K562 (cell line): ENCODE results near the gene TGM5. TPM values are rescaled to one million over a fixed set of nuclear protein-coding genes. Genes with fewer than 3 reads are reported as not detected.

Source experiments
- ATAC-seq: fragments of 200-7000 bp; cut with Tn5 transposase; 3 replicates; pipeline ENCODE4 v1.9.1; 2020; ENCODE audit warnings: moderate library complexity
- BruUV-seq: library from RNA; stranded (reverse); fragments of 400-500 nt; replicated peaks from 2 replicates; lab custom pipeline; 2021; lab: Mats Ljungman, UMichigan
- CTCF ChIA-PET: fragments of 300-600 bp; formaldehyde crosslinking; extraction: SDS; loops from one replicate; lab custom pipeline; 2021; ENCODE audit warnings: low intra/inter-chr PET ratio; lab: Yijun Ruan, JAX
- POLR2A ChIA-PET: fragments of 300-600, 350-650 bp; sonication (Branson Sonifier 250); formaldehyde crosslinking; extraction: SDS; loops from one replicate; lab custom pipeline; 2021; ENCODE audit warnings: antibody characterized with exemption, inconsistent platforms; lab: Yijun Ruan, JAX
- DNase-seq, 4 experiments: peaks; one replicate each; pipeline versions ENCODE4 v3.0.0 to v3.0.0-alpha.2; 2011 to 2018; ENCODE audit warnings: low spot score in 3 of 4, mixed read lengths in 3 of 4; ENCODE audit errors: extremely low read depth in 1 of 4
- FAIRE-seq: peaks from 2 replicates; lab custom pipeline; 2011; peaks lifted over from hg19 to GRCh38; lab: Jason Lieb, UNC
- H2AFZ ChIP-seq: 2 replicates; pipeline ENCODE4 v1.6.0; 2011; ENCODE audit warnings: low read depth, low read length, control low read depth, inconsistent platforms
- H3K27ac ChIP-seq: fragments of 200-600 bp; 3 replicates; pipeline ENCODE4 v1.8.0; 2011; ENCODE audit warnings: low read depth, mild to moderate bottlenecking, control low read depth, inconsistent platforms, low read length, moderate library complexity, mixed read lengths; ENCODE audit errors: extremely low read depth
- H3K27me3 ChIP-seq, 2 experiments: fragments of 300-600 bp in 1 of 2; 2 replicates in 1 of 2; 3 replicates in 1 of 2; pipeline versions ENCODE4 v1.6.0 to v1.8.0; 2011; ENCODE audit warnings: inconsistent platforms in 2 of 2, low read length in 2 of 2, mild to moderate bottlenecking in 1 of 2, mixed read lengths in 1 of 2, moderate library complexity in 1 of 2; ENCODE audit not compliant: control insufficient read depth in 2 of 2, insufficient read depth in 2 of 2
- H3K36me3 ChIP-seq: fragments of 300-600 bp; 3 replicates; pipeline ENCODE4 v1.8.0; 2011; ENCODE audit warnings: mild to moderate bottlenecking, low read length, inconsistent platforms; ENCODE audit not compliant: control insufficient read depth, insufficient read depth
- H3K4me1 ChIP-seq, 2 experiments: fragments of 200-600 bp in 1 of 2; replicated peaks in 1 of 2; 2 replicates in 1 of 2; 3 replicates in 1 of 2; pipeline versions ENCODE4 v1.5.1 to v1.8.0; 2011; ENCODE audit warnings: inconsistent platforms in 2 of 2, low read length in 2 of 2, mild to moderate bottlenecking in 1 of 2, mixed read lengths in 1 of 2, moderate library complexity in 1 of 2; ENCODE audit not compliant: control insufficient read depth in 2 of 2, insufficient read depth in 2 of 2
- H3K4me2 ChIP-seq: 2 replicates; pipeline ENCODE4 v1.6.1; 2011; ENCODE audit warnings: low read length, control low read depth, inconsistent platforms, mixed read lengths; ENCODE audit not compliant: insufficient read depth
- H3K4me3 ChIP-seq: fragments of 200-600 bp; sonication (generic), shearing (Covaris generic); 2 replicates; pipeline ENCODE4 v1.5.1; 2016; ENCODE audit warnings: control low read depth, inconsistent platforms
- H3K79me2 ChIP-seq: fragments of 200-600 bp; 3 replicates; pipeline ENCODE4 v1.8.0; 2011; ENCODE audit warnings: low read length, inconsistent platforms; ENCODE audit not compliant: control insufficient read depth, insufficient read depth
- H3K9ac ChIP-seq, 2 experiments: 2 replicates each; pipeline versions ENCODE4 v1.6.0 to v1.6.1; 2011; ENCODE audit warnings: low read depth in 2 of 2, low read length in 2 of 2, control low read depth in 1 of 2, inconsistent platforms in 1 of 2, mild to moderate bottlenecking in 1 of 2, mixed read lengths in 1 of 2; ENCODE audit not compliant: insufficient read depth in 1 of 2
- H3K9me1 ChIP-seq: one replicate; pipeline ENCODE4 v1.6.0; 2011; ENCODE audit warnings: inconsistent platforms, mild to moderate bottlenecking, low read length, moderate library complexity; ENCODE audit not compliant: control insufficient read depth, insufficient read depth
- H3K9me3 ChIP-seq: replicated peaks from 2 replicates; pipeline ENCODE4 v1.5.1; 2011; ENCODE audit warnings: low read depth, low read length, inconsistent platforms; ENCODE audit not compliant: control insufficient read depth, insufficient read depth
- H4K20me1 ChIP-seq: replicated peaks from 2 replicates; pipeline ENCODE4 v1.6.1; 2011; ENCODE audit warnings: low read length, inconsistent platforms, mixed read lengths; ENCODE audit not compliant: control insufficient read depth, insufficient read depth
- CAMTA2 ChIP-seq: fragments of 250-450 bp; sonication (Bioruptor Pico); conservative IDR thresholded peaks from 2 replicates; pipeline ENCODE4 v1.5.1; 2022
- FOXK1 ChIP-seq: sonication (generic); formaldehyde crosslinking; IDR thresholded peaks from 2 replicates; pipeline ENCODE4 v1.8.0; 2022; ENCODE audit warnings: missing genetic modification reagents, mild to moderate bottlenecking, borderline replicate concordance
- HDAC8 ChIP-seq: fragments of 450-650 bp; IDR thresholded peaks from 2 replicates; pipeline ENCODE4 v1.6.1; 2016; ENCODE audit warnings: mild to moderate bottlenecking, missing genetic modification characterization, moderate library complexity, missing compliant biosample characterization
- HMG20B ChIP-seq: fragments of 250-450 bp; sonication (Bioruptor Pico); IDR thresholded peaks from 2 replicates; pipeline ENCODE4 v1.5.0; 2021; ENCODE audit warnings: mild to moderate bottlenecking
- HNRNPUL1 ChIP-seq: fragments of 200-400 bp; formaldehyde crosslinking; IDR thresholded peaks from 2 replicates; pipeline ENCODE4 v1.6.1; 2017; ENCODE audit warnings: low read length
- KDM5B ChIP-seq: fragments of 200-600 bp; sonication (generic); IDR thresholded peaks from 2 replicates; pipeline ENCODE4 v1.6.1; 2012; ENCODE audit warnings: low read depth, mild to moderate bottlenecking, moderate library complexity, low read length, control low read depth, inconsistent platforms; ENCODE audit not compliant: insufficient replicate concordance
- NEUROD1 ChIP-seq: fragments of 150-350 bp; IDR thresholded peaks from 2 replicates; pipeline ENCODE4 v1.6.1; 2014; ENCODE audit warnings: borderline replicate concordance, low read length, low read depth; ENCODE audit not compliant: partially characterized antibody
- NFATC3 ChIP-seq: fragments of 450-650 bp; IDR thresholded peaks from 2 replicates; pipeline ENCODE4 v1.6.1; 2017; ENCODE audit warnings: mild to moderate bottlenecking
- PHTF2 ChIP-seq: fragments of 250-450 bp; sonication (Bioruptor Pico); IDR thresholded peaks from 2 replicates; pipeline ENCODE4 v1.5.0; 2021; ENCODE audit warnings: mild to moderate bottlenecking
- PTTG1 ChIP-seq: fragments of 450-650 bp; IDR thresholded peaks from 2 replicates; pipeline ENCODE4 v1.6.1; 2016; ENCODE audit warnings: low read depth, mild to moderate bottlenecking, missing genetic modification characterization, missing compliant biosample characterization
- RBM14 ChIP-seq: fragments of 200-400 bp; formaldehyde crosslinking; IDR thresholded peaks from 2 replicates; pipeline ENCODE4 v1.6.1; 2018; ENCODE audit warnings: low read depth, mild to moderate bottlenecking, low read length, moderate library complexity, borderline replicate concordance; ENCODE audit not compliant: insufficient read depth
- SMARCA4 ChIP-seq: fragments of 450-650 bp; IDR thresholded peaks from 2 replicates; pipeline ENCODE4 v1.6.1; 2016
- SMARCA5 ChIP-seq: fragments of 450-650 bp; IDR thresholded peaks from 2 replicates; pipeline ENCODE4 v1.6.1; 2016
- ZFP30 ChIP-seq: fragments of 250-450 bp; sonication (Bioruptor Pico); IDR thresholded peaks from 2 replicates; pipeline ENCODE4 v1.8.0; 2022; ENCODE audit warnings: moderate library complexity, mild to moderate bottlenecking, inconsistent platforms, borderline replicate concordance
- ZFX ChIP-seq: sonication (generic); formaldehyde crosslinking; IDR thresholded peaks from 2 replicates; pipeline ENCODE4 v1.8.0; 2022; ENCODE audit warnings: mild to moderate bottlenecking, missing genetic modification reagents, moderate library complexity
- ZKSCAN8 ChIP-seq: fragments of 200-800 bp; sonication (Bioruptor generic); IDR thresholded peaks from 2 replicates; pipeline ENCODE4 v1.6.1; 2016; ENCODE audit warnings: missing genetic modification characterization, missing compliant biosample characterization
- ZNF124 ChIP-seq: sonication (generic); formaldehyde crosslinking; IDR thresholded peaks from 2 replicates; pipeline ENCODE4 v1.8.1; 2022; ENCODE audit warnings: missing genetic modification reagents
- ZNF75A ChIP-seq: fragments of 450-650 bp; formaldehyde crosslinking; IDR thresholded peaks from 2 replicates; pipeline ENCODE4 v1.4.0; 2020; ENCODE audit warnings: mild to moderate bottlenecking
- WGBS: fragments of 100-300 bp; shearing (Covaris generic); methylation state at CpG from one replicate; pipeline ENCODE4 v1.1.6; 2016; ENCODE audit warnings: low coverage, mixed read lengths; ENCODE audit not compliant: insufficient coverage; ENCODE audit errors: missing lambda C conversion rate; 5-methylcytosine and 5-hydroxymethylcytosine counted together
- in situ Hi-C: fragments of 300-500 bp; cut with MboI; formaldehyde crosslinking; loops from 4 replicates; pipeline ENCODE4 v1.15.0; 2018; ENCODE audit warnings: inconsistent platforms, mixed read lengths
- intact Hi-C: fragments of 100-400 bp; cut with micrococcal nuclease; formaldehyde crosslinking; loops from 2 replicates; pipeline ENCODE4 v1.14.2; 2022
- polyA plus RNA-seq, 8 experiments: library from polyadenylated mRNA; depleted of rRNA in 4 of 8; stranded (reverse) in 5 of 8; unstranded in 3 of 8; fragments of >200 nt; fragmentation: Nextera tagmentation in 2 of 8; fragmentation: Illumina TruSeq in 1 of 8; extraction: Ambion mirVana in 2 of 8; extraction: Trizol in 1 of 8; gene quantifications; 2 replicates each; pipeline versions ENCODE4 v1.2.1 to v1.2.3, GENCODE V29; 2011 to 2014; ENCODE audit warnings: inconsistent platforms in 1 of 8, missing spikeins in 1 of 8
- total RNA-seq, 7 experiments: library from RNA; depleted of rRNA in 6 of 7; stranded (reverse); fragments of >200 nt in 6 of 7; fragmentation: Illumina TruSeq in 2 of 7; extraction: Trizol in 2 of 7; gene quantifications; 2 replicates each; pipeline versions ENCODE4 v1.2.1 to v1.2.3, GENCODE V29; 2011 to 2021; ENCODE audit warnings: low replicate concordance in 1 of 7

TGM5 gene
- total and polyA plus RNA-seq, 9 of the 15 experiments (the other 6 are each of a cell fraction or from before 2014, with no cell fraction given): 0.03 to 0.10 (median 0.07) TPM; not detected in 6

DNA sequence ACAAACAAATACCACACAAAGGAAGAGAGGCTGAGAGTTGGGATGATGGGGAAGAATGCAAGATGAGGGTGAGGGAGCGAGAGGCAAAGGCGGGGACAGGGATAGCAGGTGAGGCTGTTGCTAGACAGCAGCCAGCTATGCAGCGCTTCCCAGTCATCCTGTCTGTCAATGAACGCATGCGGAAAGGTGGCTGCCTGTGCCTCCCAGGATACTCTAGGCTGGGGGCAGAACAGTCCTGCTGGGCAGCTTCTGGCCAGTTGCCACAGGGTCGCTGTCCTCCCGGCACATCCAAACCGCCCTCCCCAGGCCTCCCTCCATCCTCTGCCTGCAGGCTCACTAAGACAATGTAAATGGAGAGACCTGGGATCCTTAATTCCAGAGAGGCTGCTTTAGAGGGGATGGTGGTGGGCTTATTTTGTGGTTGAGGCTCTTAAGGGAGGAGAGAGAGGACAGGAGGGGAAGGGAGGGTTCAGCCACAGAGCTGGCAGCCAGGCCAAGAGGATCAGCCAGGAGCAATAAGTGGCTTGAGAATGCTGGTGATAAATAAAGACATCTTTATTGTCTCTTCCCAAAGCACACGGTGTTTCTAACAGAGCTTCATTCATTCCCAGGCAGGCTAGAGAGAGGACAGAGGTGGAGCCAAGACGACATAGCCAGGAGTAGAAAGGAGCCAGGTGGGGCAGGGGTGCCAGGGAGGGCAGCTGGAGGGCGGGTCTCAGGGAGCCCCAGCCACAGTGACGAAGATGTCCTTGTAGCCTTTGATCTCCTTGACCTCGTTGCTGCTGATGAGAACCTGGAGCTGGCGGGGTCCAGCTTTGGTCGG lies 9.2 kb upstream of the TGM5 start (continued):
- no peak for TF ChIP-seq ZNF75A (CRISPR knock-in tag)

DNA sequence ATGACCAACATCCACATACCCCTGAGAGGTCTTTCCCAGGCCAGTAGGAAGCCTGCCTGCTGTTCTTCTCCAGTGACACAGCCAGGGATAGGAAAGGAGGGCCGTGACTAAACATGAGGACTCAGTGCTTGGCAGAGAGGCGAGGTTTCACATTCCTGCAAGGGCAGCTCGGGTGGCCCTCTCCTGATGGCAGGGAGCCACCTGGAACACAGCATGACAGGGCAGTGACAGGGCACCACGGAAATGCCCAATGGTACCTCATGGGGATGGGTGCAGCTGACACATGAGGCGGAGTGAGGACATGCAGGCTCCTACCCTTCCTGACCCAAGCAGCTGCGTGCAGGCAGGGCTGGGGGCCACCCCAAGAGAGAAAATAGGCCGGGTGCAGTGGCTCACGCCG lies 7.4 kb upstream of the TGM5 start:
- BruUV-seq: no TSS peak
- H3K9me1 ChIP-seq: no peaks in the 10 kb centered on the region
- H3K27ac ChIP-seq: no peak overlapping the region
- H3K4me2 ChIP-seq: no peak overlapping the region
- in situ Hi-C loops: loop anchor here (10.0 kb wide), 1 partner anchor 559 kb away; no protein-coding TSS in a partner anchor
- H4K20me1 ChIP-seq: no peaks in the 10 kb centered on the region; the same call in 1 of the 2 replicates
- H3K4me3 ChIP-seq: no peak overlapping the region
- H2AFZ ChIP-seq: no peak overlapping the region
- no peak for FAIRE-seq
- H3K27me3 ChIP-seq: peaks cover 45 to 62% of the 10 kb centered on the region in 2 experiments; a peak in 4 of 5 replicates
- TF ChIP-seq PHTF2 (CRISPR knock-in tag) (no peak), SMARCA5 (no peak), HNRNPUL1 (no peak), HMG20B (CRISPR knock-in tag) (no peak), PTTG1 (tag) (no peak), HDAC8 (no peak), ZNF124 (CRISPR knock-in tag) (no peak), CAMTA2 (no peak), ZFP30 (no peak), ZKSCAN8 (CRISPR knock-in tag) (no peak), ZFX (no peak), NFATC3 (no peak), RBM14 (no peak), NEUROD1 (no peak), SMARCA4 (no peak), FOXK1 (CRISPR knock-in tag) (no peak), KDM5B (no peak)
- TF ChIP-seq, all 486 proteins: peak for 0
- no peaks in the 10 kb centered on the region for H3K36me3 ChIP-seq
- no peak for DNase-seq
- no peaks in the 10 kb centered on the region for H3K9me3 ChIP-seq
- WGBS: 2% methylated on average over 6 of the region's 9 CpGs
- no peaks in the 10 kb centered on the region for H3K79me2 ChIP-seq
- H3K9ac ChIP-seq: peak overlapping the region in 1 of 2 experiments; percentile 23; a peak in 2 of 4 replicates
- intact Hi-C loops: no loop called here
- ATAC-seq: no peak
- CTCF ChIA-PET: no interaction called here
- POLR2A ChIA-PET: interaction anchor here (1.1 kb wide), 1 partner anchor 86 kb away, joined by 3 read pairs; no protein-coding TSS in a partner anchor
- no peaks in the 10 kb centered on the region for H3K4me1 ChIP-seq
